Activated CD4-positive, CD25-positive, alpha-beta regulatory T cell (primary cell): ENCODE measurements around the gene ARMC7.

Source experiments
- DNase-seq, 4 experiments: peaks; one replicate each; lab custom pipeline; 2025; lab: John Stamatoyannopoulos, UW

ARMC7 gene

GRCh38 chr17:75078284-75079022 is 31.3 kb upstream of the ARMC7 start:
- DNase-seq, result no peak

GRCh38 chr17:75079023-75079373 is 30.8 kb upstream of the ARMC7 start:
- DNase-seq, result no peak

- no peak for DNase-seq
These were observed 27.9 kb upstream of the ARMC7 start for GRCh38 chr17:75081611-75082540.

GRCh38 chr17:75082683-75083082 is 27.1 kb upstream of the ARMC7 start:
- DNase-seq, result no peak

GRCh38 chr17:75084039-75084660 is 25.6 kb upstream of the ARMC7 start:
- DNase-seq, result no peak

DNA sequence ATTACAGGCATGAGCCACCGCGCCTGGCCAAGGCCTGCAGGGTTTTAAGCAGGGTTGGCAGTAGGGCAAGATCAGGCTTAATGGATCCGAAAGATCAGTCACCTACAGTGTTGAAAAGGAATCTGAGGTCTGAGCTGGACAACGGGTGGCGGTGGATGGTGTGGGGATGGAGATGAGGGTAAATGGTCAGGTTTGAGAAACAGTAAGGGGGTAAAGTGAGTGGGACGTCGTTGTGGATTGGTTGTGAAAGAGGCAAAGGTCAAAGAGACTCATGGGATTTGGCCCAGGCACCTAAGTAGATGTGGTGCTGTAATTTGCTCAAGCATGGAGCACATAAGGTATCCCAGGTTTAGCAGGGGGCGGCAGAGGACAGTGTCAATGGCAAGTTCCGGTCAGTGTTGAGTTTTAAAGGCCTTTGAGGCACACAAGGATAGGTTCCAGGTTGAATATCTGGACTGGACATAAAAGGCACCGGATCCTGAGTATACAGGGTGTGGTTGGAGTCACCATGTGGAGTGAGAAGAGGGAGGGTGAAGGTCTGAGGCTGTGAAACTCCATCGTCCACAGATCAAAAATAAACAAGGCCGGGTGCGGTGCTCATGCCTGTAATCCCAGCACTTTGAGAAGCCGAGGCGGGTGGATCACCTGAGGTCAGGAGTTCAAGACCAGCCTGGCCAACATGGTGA is 23.1 kb upstream of the ARMC7 start:
- DNase-seq, result no peak

GRCh38 chr17:75087182-75087557 is 22.6 kb upstream of the ARMC7 start:
- no peak for DNase-seq

GRCh38 chr17:75087558-75088453 is 22.0 kb upstream of the ARMC7 start, which contains the start of gene SLC16A5:
TSS of gene SLC16A5 (plus strand) at chr17:75087954. CDS start at chr17:75093637, 5,683 bp downstream.
- peak in 1 of 4 experiments; percentile 45 for DNase-seq

DNA sequence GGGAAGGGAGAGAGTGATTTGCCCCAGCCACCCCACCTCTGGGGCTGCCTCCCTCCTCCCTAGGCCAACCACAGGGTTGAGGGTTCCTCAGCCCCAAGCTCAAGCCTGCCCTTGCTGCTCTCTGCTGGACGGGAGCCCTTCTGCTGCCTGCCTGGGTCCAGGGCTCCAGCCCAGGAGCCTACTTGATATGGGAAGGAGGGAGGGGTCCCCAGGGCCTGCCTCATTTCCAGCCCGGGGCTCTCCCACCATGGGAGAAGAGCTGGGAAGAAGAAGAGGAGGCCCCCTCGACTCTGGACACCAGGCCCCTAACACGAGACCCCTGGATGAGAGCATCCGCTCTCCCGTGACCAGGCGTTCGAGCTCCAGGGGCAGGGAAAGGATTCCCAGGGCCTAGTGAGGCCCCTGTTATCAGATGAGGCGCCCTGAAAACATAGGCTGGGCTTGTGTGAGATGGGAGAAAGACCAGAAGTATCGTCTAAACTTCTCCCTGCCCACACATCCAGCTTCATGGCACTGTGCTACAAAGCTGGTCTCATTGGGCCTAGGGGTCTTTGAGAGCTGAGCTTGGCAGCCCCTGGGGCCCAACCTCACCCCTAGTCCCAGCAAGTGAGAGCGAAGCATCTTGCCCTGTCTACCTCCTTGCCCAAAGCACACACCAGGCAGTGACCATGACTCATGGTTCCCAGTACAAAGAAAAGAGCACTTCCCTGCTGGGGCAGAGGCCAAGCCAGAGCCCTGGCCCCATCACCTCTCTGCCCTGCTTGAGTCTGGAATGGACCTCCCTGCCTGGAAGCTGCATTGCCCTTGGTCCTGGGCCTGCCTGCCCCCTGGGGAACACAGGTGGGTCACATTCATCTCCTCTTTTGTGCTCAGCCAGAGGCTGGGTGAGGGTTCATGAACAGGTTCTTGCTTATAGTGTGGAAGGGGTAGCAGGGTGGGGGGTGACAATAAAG is 21.0 kb upstream of the ARMC7 start:
- DNase-seq, result no peak

DNA sequence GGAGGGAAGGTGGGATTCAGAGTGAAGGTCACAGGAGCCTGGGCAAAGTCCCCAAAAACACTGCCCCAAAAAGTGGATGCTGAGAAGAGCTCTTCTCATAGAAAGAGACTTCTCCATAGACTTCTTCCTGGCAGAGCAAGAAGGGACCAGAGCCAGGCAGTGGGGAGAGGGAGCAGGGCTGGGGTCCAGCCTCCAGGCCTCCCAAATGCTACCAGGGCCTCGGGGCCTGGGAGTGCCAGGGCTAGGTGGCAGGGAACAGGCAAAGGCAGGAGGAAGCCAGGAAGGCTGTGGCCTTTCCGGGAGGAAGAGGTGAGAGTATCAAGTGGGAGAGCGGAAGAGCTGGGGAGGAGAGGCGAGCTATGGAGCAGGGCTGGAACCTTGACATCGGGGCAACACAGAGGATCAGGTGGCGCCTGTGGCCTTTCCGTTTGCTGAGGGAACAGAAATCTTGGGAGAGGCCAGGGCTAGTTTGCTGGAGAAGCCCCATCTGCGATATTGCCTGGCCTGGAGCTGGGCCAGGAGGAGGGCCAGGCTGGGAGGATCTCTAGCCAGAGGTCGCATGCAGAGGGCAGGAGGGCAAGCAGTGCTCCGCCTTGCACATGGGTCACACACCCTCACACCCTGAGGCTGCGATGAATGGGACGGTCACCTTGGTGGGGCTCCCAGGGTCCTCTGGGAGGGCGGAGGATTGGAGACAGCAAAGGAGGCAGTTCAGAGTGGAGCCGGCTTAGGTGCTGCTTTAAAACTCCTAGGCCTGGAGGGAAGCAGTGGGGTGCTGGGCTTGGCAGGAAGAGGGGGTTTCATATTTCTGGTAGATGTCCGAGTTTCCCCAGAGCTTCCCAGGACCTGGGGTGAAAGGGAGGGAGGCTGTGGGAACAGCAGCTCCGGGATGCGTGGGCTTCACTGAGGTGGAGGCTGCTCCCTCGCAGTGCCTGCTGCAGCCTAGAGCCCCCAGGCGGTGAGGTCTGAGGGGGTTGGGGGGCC is 18.6 kb upstream of the ARMC7 start:
- no peak for DNase-seq

DNA sequence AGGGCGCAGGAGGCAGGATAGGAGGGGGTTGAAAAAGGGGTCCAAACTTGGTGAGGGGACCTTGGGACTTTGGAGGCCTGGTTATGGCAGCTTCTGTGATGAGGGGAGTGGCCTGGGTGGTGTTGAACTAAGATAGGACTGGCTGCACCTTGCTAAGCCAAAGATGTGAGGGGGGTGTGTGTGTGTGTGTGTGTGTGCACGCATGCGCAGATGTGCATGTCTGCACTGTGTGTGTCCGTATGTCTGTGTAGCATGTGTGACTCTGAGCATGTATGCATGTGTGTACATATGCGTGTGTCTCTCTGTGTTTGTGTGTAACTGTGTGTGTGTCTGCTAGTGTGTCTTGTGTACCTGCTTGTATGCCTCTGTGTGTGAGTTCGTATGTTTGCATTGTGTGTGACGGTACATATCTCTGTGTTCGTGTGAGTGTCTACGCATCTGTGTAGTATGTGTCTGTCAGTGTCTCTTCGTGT is 17.9 kb upstream of the ARMC7 start:
- no peak for DNase-seq

DNA sequence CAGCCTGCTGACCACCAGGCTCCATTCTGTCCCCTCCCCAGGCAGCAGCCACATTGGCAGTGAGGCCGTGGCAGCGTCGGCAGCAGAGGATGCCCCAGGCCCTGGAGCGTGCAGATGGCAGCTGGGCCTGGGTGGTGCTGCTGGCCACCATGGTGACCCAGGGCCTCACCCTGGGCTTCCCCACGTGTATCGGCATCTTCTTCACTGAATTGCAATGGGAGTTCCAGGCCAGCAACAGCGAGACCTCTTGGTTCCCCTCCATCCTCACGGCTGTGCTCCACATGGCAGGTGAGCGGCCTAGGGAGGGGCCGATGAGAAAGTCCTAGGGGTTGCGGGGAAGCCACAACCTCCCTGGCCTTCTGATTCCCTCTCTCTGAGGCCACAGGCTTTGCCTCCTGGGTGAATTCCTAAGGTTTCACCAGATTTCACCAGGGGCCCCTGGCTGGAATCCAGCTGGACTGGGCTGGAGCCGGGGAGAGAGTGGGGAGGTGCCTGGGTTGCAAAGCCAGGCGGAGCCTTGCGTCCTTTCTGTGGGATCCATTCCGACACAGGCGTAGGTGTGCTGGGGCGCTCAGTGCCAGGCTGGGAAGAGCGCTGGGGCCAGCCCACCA is 16.1 kb upstream of the ARMC7 start:
- DNase-seq, result no peak

- no peak for DNase-seq
These were observed 14.8 kb upstream of the ARMC7 start for GRCh38 chr17:75094871-75095399.

- no peak for DNase-seq
These were observed 13.6 kb upstream of the ARMC7 start for GRCh38 chr17:75096082-75096625.

- DNase-seq, result no peak
These were observed 11.9 kb upstream of the ARMC7 start for GRCh38 chr17:75097865-75098264.

- DNase-seq, result no peak
These were observed 10.9 kb upstream of the ARMC7 start for GRCh38 chr17:75098861-75099260.

GRCh38 chr17:75099881-75100595 is 9.7 kb upstream of the ARMC7 start:
- no peak for DNase-seq
